GM21723 (cell line): ENCODE results near the gene PIP5K1B.

Source experiments
- ATAC-seq: cut with Tn5 transposase; IDR thresholded peaks from one replicate; pipeline ENCODE4 v1.9.1; 2021; ENCODE audit warnings: mild to moderate bottlenecking, moderate library complexity; ENCODE audit not compliant: unreplicated experiment

The PIP5K1B gene

DNA sequence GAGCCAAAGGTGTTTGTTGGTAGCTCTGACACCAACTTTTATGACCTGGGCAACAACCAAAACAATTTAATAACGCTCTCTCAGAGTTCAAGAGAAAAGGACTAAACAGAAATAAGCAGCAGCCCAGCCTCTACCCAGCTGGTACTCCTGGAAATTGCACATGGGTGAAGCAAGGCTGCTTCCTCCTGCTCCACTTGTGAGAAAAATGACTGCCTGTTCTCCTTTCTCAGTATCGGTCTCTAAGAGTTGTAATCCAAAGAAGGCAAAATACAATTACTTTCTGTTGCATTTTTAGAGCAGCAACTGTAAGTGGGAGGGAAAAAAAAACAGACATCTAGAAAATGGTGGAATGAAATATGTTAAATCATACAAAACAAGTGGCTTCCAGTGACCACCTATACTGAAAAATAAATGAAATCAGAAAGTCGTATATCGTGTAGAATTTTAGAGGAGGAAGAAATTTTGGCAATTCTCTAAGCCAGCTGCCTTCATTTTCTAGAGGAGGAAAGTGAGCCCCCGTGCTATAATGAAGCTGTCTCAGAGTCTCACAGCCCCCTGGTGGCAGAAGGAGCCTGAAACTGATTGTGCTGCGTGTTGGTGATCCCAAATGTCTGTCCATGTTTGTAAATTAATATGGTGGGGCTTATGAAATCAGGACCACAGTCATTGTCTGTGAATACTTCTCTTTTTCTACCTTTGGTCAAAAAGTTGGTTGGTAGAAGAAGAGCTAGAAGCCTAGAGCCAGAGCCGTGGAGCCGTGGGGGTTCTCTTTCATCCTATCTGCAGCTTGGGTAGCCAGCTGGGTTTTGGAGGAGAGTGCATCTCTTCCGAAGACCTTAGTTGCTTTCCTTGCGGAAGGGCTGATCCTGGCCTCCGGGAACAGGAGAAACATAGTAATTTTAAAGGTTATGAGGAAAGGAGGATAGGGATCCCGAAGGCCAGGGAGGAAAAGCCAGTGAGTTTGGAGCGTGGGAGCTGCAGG lies 139.9 kb downstream of the PIP5K1B start:
- peak; percentile 67 for ATAC-seq

- ATAC-seq, result peak; percentile 51
Observed at GRCh38 chr9:68847765-68848164, 142.7 kb downstream of the PIP5K1B start.

GRCh38 chr9:68851657-68852056 lies 146.6 kb downstream of the PIP5K1B start:
- ATAC-seq, result no peak

- no peak for ATAC-seq
Observed at GRCh38 chr9:68852941-68853340, 147.9 kb downstream of the PIP5K1B start.

DNA sequence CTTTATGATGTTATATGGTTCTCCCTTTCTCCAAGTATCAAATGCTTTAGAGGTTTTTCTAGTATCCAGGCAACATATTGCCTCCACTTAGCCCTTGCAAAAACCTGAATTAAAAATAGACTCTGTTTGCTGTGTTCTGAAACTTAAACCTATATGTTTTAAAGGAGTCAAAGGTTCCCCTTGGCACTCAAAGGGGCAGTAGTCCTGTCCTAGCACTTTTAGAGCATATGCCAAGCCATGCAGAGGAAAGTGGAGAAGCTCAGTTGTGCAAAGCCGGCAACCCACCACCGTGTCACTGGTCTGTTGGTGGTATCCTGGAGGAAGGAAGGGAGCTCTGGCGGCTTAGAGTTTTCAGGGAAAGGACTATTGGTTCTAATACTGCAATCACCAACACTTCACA lies 154.3 kb downstream of the PIP5K1B start:
- no peak for ATAC-seq

DNA sequence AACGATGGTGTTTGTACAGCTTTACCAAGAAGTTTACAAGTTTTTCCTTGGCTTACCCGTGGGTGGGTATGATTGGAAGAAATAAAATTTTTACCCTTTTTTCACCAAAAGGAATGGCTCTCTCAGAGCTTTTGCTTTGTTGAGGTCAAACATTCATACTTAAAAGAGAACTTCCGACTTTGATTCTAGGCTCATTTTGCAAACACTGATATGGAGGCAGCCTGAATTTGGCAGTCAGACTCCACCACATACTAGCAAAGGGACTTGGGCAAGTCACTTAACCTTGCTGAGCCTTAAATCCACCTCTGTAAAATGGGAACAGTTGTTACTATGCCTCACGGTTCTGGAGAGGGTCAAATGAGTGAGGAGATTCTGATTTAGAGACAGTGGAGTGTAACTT lies 155.4 kb downstream of the PIP5K1B start:
- no peak for ATAC-seq

DNA sequence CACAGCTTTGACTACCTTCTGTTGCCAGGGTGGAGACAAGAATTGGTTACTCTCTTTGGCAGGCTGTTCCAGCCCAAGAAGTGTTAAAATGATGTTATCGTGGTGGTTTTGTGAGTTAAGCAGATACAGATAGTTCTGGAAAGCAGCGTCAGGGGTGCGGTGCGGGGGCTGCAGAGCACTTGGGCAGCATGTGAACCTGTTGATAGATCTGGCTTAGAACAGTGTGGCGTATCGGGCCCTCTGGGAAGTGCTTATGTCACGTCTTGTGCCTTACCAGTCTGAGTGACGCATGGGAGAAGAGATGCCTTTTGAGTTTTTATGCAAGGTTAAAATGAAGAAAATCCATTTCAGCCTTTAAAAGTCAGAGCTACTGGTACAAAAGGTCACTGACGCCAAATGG lies 156.4 kb downstream of the PIP5K1B start:
- no peak for ATAC-seq

DNA sequence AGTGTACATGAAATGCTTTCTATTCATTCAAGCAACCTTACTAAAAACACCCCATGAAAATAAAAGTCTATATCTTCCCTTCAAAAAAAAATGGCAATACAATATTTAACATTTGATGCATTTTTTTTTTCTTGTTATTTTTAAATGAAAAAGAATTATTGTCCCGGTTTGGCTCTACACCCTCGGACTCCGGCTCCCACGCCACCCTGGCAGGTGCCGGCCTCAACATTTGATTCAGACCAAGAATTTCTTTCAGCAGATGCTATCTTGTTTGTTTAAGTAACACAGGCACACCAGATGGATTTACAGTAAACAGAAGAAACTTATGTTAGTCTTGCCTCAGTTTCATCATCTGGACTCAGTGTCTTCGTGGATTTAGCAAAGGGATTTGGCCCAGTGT lies 162.0 kb downstream of the PIP5K1B start:
- no peak for ATAC-seq

- no peak for ATAC-seq
Observed at GRCh38 chr9:68869022-68869421, 164.0 kb downstream of the PIP5K1B start.

DNA sequence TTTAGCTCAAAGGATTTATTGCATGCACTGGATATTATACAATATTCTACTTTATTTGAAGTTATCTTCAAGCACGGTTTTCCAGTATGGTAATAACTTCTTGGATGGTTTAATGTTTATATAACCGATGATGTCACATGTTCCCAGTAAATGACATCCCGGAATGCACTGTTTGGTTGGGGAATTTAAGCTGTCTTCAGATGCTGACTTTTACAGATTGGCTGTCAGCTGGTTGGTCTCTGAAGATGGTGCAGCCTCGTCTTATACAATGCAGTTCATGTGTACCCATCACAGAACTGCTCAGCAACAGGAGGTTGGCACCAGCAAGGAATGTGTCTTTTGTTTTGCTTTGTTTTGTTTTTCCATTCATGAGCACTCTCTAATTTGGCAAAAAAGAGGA lies 165.0 kb downstream of the PIP5K1B start:
- no peak for ATAC-seq

GRCh38 chr9:68871236-68871635 lies 166.2 kb downstream of the PIP5K1B start:
- no peak for ATAC-seq

- ATAC-seq, result no peak
Observed at GRCh38 chr9:68872026-68872501, 167.0 kb downstream of the PIP5K1B start.

DNA sequence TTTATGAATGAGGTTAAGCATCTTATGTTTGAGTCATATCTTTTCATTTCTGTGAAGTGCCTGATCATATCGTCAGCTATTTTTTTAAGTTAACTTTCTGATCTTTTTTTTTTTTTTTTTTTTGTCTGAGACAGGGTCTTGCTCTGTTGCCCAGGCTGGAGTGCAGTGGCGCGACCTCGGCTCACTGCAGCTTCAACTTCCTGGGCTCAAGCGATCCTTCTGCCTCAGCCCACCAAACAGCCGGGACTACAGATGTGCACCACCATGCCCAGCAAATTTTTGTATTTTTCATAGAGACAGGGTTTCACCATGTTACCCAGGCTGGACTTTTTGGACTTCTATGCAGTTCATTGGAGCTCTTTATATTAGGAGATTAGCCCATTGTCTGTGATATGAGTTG lies 168.1 kb downstream of the PIP5K1B start:
- ATAC-seq, result no peak

DNA sequence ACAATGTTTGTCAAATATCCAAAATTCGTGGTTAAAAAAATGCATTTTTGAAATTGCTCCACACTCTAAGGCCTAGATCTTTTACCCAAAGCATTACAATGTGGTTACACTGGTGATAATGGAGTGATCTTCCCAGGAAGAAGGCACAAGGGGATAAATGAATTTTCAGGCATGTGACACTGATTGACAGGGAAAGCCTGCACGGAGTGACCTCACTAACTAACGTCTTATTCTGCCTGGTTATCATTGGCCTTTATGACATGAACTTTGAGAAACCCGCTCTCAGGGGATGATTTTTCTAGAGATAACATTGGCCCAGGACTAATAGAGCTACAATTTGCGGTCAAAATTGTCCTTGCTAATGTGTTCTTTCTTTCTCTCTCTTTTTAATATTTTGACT lies 171.2 kb downstream of the PIP5K1B start:
- no peak for ATAC-seq

DNA sequence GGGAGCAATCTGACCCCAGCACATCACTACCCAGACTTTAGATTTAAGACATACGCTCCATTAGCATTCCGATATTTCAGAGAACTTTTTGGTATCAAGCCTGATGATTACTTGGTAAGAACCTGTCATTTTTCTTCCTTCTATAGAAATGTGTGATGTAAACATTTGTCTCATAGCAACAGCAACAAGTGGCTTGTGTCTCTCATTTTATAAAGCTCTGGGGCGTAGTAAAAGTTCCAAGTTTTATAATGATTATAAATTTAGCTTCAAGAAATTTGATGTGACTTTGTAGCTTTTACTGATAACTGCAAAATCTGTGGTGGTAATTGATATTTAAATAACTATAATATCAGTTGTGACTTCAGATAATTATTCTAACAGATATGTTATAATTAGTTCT lies 171.6 kb downstream of the PIP5K1B start:
- ATAC-seq, result no peak

GRCh38 chr9:68877219-68877618 lies 172.2 kb downstream of the PIP5K1B start:
- ATAC-seq, result no peak

GRCh38 chr9:68878450-68878849 lies 173.4 kb downstream of the PIP5K1B start:
- no peak for ATAC-seq

DNA sequence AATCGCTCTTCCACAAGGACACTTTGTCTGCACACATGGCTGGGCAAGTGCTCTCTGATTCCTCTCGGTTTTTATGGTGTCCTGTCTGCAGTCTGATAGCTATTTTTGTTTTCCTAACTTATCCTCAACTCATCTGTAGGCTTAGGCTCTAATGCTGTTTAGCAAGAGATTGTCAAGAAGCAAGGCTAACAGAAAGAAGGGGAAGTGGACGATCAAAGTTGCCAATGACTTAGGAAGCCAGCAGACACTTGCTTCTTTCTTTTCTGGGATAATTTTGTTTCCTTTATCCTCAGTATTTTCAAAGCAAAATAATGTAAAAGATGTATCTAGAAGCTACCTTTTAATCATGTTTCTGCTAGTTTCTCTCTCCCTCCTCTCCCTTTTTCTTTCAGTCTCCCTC lies 178.2 kb downstream of the PIP5K1B start:
- ATAC-seq, result no peak

- peak; percentile 62 for ATAC-seq
Observed at GRCh38 chr9:68887232-68887631, 182.2 kb downstream of the PIP5K1B start.

- no peak for ATAC-seq
Observed at GRCh38 chr9:68894502-68894901, 189.5 kb downstream of the PIP5K1B start.

- peak; percentile 95 for ATAC-seq
Observed at GRCh38 chr9:68895741-68896478, 190.9 kb downstream of the PIP5K1B start.

GRCh38 chr9:68896486-68896885 lies 191.4 kb downstream of the PIP5K1B start:
- ATAC-seq, result no peak
